Stimulated activated CD4-positive, alpha-beta T cell treated with anti-CD3 and anti-CD28 coated beads, Interleukin-1b, Interleukin-23, amount 100 ng/mL, for 1 hour (primary cell): ENCODE results near the gene ZNF283.
"Not testable (repeated sequence)": the region's sequence is repeated elsewhere in the genome, so short reads cannot be mapped to it uniquely, and the experiment has no call there.

Source experiments
- DNase-seq, 2 donors: peaks; one replicate each; pipeline ENCODE4 v3.0.0-alpha.2; 2020; ENCODE audit warnings: low read depth in 2 of 2

Gene ZNF283

GRCh38 chr19:43848821-43849220, 21.7 kb downstream of the ZNF283 start:
- DNase-seq, result no peak

- DNase-seq, result no peak
These were observed 31.1 kb downstream of the ZNF283 start for GRCh38 chr19:43858174-43858573.

GRCh38 chr19:43866923-43867322, 39.8 kb downstream of the ZNF283 start:
- DNase-seq, result not testable (repeated sequence)

- no peak for DNase-seq
These were observed 45.6 kb downstream of the ZNF283 start for GRCh38 chr19:43872547-43873336.

GRCh38 chr19:43880483-43880882, 53.4 kb downstream of the ZNF283 start:
- DNase-seq, result no peak

GRCh38 chr19:43883864-43884263, 56.7 kb downstream of the ZNF283 start, which contains the start of gene ZNF404:
Gene ZNF404, minus strand, starts transcription at chr19:43883964.
- no peak for DNase-seq

- no peak for DNase-seq
These were observed 68.7 kb downstream of the ZNF283 start for GRCh38 chr19:43895727-43896308.
